SH-SY5Y (cell line): Measurements from ENCODE around the gene UBE2L5.

Experiments
- GATA2 ChIP-seq: IDR thresholded peaks from 2 replicates; pipeline ENCODE4 v1.6.1; 2011; ENCODE audit warnings: mild to moderate bottlenecking, low read depth, low read length
- GATA3 ChIP-seq: IDR thresholded peaks from 2 replicates; pipeline ENCODE4 v1.6.1; 2011; ENCODE audit warnings: low read depth, mild to moderate bottlenecking, low read length, moderate library complexity

- TF ChIP-seq GATA2 (no peak), GATA3 (no peak)
These were observed 45.6 kb upstream of the UBE2L5 start for GRCh38 chr13:30376426-30377311.
